H1 (cell line): ENCODE results near the gene VPS11.

Source experiments
- ASH2L ChIP-seq: fragments of 200-600, 300-600 bp; sonication (generic); IDR thresholded peaks from one replicate; pipeline ENCODE4 v1.7.1; 2017; ENCODE audit warnings: low read length
- BRCA1 ChIP-seq: IDR thresholded peaks from 2 replicates; pipeline ENCODE4 v1.6.1; 2012; ENCODE audit warnings: low read depth, low read length, improper control_type of control experiment
- CTCF ChIP-seq, 3 experiments: IDR thresholded peaks; 1 replicate in 2 of 3; 2 replicates in 1 of 3; pipeline versions ENCODE4 v1.5.1 to v1.6.1; 2011; ENCODE audit warnings: low read length in 3 of 3, mild to moderate bottlenecking in 3 of 3, inconsistent platforms in 2 of 3, low read depth in 1 of 3, moderate library complexity in 1 of 3; ENCODE audit not compliant: insufficient read depth in 1 of 3; ENCODE audit errors: control extremely low read depth in 1 of 3
- EZH2 ChIP-seq: fragments of 200-600 bp; sonication (generic); IDR thresholded peaks from 2 replicates; pipeline ENCODE4 v1.7.1; 2012; ENCODE audit warnings: low read depth, mild to moderate bottlenecking, moderate library complexity, low read length, inconsistent platforms; ENCODE audit not compliant: severe bottlenecking
- HDAC2 ChIP-seq, 2 experiments: fragments of 300-600 bp in 1 of 2; sonication (generic) in 1 of 2; IDR thresholded peaks; 2 replicates each; pipeline ENCODE4 v1.6.1; 2011 to 2012; ENCODE audit warnings: low read depth in 2 of 2, low read length in 2 of 2, mild to moderate bottlenecking in 2 of 2, moderate library complexity in 2 of 2, borderline replicate concordance in 1 of 2, inconsistent platforms in 1 of 2
- JUN ChIP-seq: IDR thresholded peaks from 2 replicates; pipeline ENCODE4 v1.6.1; 2011; ENCODE audit warnings: low read depth, mild to moderate bottlenecking, improper control_type of control experiment, low read length
- NRF1 ChIP-seq: IDR thresholded peaks from 2 replicates; pipeline ENCODE4 v1.6.1; 2011; ENCODE audit warnings: mild to moderate bottlenecking, low read depth, low read length, improper control_type of control experiment
- PHF8 ChIP-seq: fragments of 200-600 bp; sonication (generic); conservative IDR thresholded peaks from 2 replicates; pipeline ENCODE4 v1.7.1; 2012; ENCODE audit warnings: low read depth, mild to moderate bottlenecking, inconsistent platforms, low read length, moderate library complexity
- POLR2A ChIP-seq, 2 experiments: IDR thresholded peaks; 1 replicate in 1 of 2; 2 replicates in 1 of 2; pipeline ENCODE4 v1.6.1; 2011; ENCODE audit warnings: low read depth in 2 of 2, low read length in 2 of 2, mild to moderate bottlenecking in 2 of 2; ENCODE audit errors: control extremely low read depth in 1 of 2
- RNF2 ChIP-seq: fragments of 200-900, 300-1000 bp; sonication (generic); IDR thresholded peaks from 2 replicates; pipeline ENCODE4 v1.7.1; 2016; ENCODE audit warnings: borderline replicate concordance, low read depth, mild to moderate bottlenecking, antibody characterized with exemption, low read length; ENCODE audit not compliant: poor library complexity, severe bottlenecking; ENCODE audit errors: missing control alignments
- SIX5 ChIP-seq: IDR thresholded peaks from 2 replicates; pipeline ENCODE4 v1.6.1; 2011; ENCODE audit warnings: mild to moderate bottlenecking, low read depth, low read length
- SP4 ChIP-seq: IDR thresholded peaks from 2 replicates; pipeline ENCODE4 v1.6.1; 2012; ENCODE audit warnings: low read length, inconsistent platforms
- YY1 ChIP-seq: IDR thresholded peaks from 2 replicates; pipeline ENCODE4 v1.6.1; 2011; ENCODE audit warnings: low read depth, mild to moderate bottlenecking, low read length
- TF ChIP-seq, protein P1 (sequence below): fragments of 300-600 bp; sonication (generic); IDR thresholded peaks from 2 replicates; pipeline ENCODE4 v1.7.1; 2012; ENCODE audit warnings: low read length, moderate library complexity, mild to moderate bottlenecking, inconsistent platforms; ENCODE audit not compliant: insufficient replicate concordance

- TF ChIP-seq ASH2L (no peak), NRF1 (no peak), CTCF (IDR thresholded peaks at IDR 0.05; ENCODE audit: control extremely low read depth in 1 of 3, insufficient read depth in 1 of 3, low read depth in 1 of 3, low read length in 3 of 3) (no peak), JUN (no peak), SP4 (no peak), BRCA1 (no peak), EZH2 (no peak), RNF2 (no peak), HDAC2 (IDR thresholded peaks at IDR 0.05; ENCODE audit: borderline replicate concordance in 1 of 2, low read depth in 2 of 2, low read length in 2 of 2) (no peak), PHF8 (no peak), POLR2A (IDR thresholded peaks at IDR 0.05; ENCODE audit: control extremely low read depth in 1 of 2, low read depth in 2 of 2, low read length in 2 of 2) (no peak), SIX5 (no peak), YY1 (no peak)
- TF ChIP-seq, protein P1, sequence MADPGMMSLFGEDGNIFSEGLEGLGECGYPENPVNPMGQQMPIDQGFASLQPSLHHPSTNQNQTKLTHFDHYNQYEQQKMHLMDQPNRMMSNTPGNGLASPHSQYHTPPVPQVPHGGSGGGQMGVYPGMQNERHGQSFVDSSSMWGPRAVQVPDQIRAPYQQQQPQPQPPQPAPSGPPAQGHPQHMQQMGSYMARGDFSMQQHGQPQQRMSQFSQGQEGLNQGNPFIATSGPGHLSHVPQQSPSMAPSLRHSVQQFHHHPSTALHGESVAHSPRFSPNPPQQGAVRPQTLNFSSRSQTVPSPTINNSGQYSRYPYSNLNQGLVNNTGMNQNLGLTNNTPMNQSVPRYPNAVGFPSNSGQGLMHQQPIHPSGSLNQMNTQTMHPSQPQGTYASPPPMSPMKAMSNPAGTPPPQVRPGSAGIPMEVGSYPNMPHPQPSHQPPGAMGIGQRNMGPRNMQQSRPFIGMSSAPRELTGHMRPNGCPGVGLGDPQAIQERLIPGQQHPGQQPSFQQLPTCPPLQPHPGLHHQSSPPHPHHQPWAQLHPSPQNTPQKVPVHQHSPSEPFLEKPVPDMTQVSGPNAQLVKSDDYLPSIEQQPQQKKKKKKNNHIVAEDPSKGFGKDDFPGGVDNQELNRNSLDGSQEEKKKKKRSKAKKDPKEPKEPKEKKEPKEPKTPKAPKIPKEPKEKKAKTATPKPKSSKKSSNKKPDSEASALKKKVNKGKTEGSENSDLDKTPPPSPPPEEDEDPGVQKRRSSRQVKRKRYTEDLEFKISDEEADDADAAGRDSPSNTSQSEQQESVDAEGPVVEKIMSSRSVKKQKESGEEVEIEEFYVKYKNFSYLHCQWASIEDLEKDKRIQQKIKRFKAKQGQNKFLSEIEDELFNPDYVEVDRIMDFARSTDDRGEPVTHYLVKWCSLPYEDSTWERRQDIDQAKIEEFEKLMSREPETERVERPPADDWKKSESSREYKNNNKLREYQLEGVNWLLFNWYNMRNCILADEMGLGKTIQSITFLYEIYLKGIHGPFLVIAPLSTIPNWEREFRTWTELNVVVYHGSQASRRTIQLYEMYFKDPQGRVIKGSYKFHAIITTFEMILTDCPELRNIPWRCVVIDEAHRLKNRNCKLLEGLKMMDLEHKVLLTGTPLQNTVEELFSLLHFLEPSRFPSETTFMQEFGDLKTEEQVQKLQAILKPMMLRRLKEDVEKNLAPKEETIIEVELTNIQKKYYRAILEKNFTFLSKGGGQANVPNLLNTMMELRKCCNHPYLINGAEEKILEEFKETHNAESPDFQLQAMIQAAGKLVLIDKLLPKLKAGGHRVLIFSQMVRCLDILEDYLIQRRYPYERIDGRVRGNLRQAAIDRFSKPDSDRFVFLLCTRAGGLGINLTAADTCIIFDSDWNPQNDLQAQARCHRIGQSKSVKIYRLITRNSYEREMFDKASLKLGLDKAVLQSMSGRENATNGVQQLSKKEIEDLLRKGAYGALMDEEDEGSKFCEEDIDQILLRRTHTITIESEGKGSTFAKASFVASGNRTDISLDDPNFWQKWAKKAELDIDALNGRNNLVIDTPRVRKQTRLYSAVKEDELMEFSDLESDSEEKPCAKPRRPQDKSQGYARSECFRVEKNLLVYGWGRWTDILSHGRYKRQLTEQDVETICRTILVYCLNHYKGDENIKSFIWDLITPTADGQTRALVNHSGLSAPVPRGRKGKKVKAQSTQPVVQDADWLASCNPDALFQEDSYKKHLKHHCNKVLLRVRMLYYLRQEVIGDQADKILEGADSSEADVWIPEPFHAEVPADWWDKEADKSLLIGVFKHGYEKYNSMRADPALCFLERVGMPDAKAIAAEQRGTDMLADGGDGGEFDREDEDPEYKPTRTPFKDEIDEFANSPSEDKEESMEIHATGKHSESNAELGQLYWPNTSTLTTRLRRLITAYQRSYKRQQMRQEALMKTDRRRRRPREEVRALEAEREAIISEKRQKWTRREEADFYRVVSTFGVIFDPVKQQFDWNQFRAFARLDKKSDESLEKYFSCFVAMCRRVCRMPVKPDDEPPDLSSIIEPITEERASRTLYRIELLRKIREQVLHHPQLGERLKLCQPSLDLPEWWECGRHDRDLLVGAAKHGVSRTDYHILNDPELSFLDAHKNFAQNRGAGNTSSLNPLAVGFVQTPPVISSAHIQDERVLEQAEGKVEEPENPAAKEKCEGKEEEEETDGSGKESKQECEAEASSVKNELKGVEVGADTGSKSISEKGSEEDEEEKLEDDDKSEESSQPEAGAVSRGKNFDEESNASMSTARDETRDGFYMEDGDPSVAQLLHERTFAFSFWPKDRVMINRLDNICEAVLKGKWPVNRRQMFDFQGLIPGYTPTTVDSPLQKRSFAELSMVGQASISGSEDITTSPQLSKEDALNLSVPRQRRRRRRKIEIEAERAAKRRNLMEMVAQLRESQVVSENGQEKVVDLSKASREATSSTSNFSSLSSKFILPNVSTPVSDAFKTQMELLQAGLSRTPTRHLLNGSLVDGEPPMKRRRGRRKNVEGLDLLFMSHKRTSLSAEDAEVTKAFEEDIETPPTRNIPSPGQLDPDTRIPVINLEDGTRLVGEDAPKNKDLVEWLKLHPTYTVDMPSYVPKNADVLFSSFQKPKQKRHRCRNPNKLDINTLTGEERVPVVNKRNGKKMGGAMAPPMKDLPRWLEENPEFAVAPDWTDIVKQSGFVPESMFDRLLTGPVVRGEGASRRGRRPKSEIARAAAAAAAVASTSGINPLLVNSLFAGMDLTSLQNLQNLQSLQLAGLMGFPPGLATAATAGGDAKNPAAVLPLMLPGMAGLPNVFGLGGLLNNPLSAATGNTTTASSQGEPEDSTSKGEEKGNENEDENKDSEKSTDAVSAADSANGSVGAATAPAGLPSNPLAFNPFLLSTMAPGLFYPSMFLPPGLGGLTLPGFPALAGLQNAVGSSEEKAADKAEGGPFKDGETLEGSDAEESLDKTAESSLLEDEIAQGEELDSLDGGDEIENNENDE = no peak
Observed at GRCh38 chr11:119061256-119061655, 6.4 kb upstream of the VPS11 start.
